ENCODE measurements around the gene MAPKAP1.

MAPKAP1 gene

GRCh38 chr9:125510980-125511379, 196.0 kb downstream of the MAPKAP1 start:
- in situ Hi-C loops (cut with MboI; ENCODE audit: low pct_unique_long_range_greater_than_20kb, low sequenced_read_pairs) = no loop called here
- DNase-seq = no peak

- no peak for DNase-seq
- in situ Hi-C loops (cut with MboI; ENCODE audit: low pct_unique_long_range_greater_than_20kb, low sequenced_read_pairs) = no loop called here
Measured at GRCh38 chr9:125509476-125509875, 197.5 kb downstream of the MAPKAP1 start.

GRCh38 chr9:125508249-125508648, 198.8 kb downstream of the MAPKAP1 start:
- DNase-seq = no peak
- in situ Hi-C loops (cut with MboI; ENCODE audit: low pct_unique_long_range_greater_than_20kb, low sequenced_read_pairs) = no loop called here

- DNase-seq = no peak
- in situ Hi-C loops (cut with MboI; ENCODE audit: low pct_unique_long_range_greater_than_20kb, low sequenced_read_pairs) = no loop called here
Measured at GRCh38 chr9:125507226-125507625, 199.8 kb downstream of the MAPKAP1 start.

- DNase-seq = no peak
- in situ Hi-C loops (cut with MboI; ENCODE audit: low pct_unique_long_range_greater_than_20kb, low sequenced_read_pairs) = no loop called here
Measured at GRCh38 chr9:125505988-125506438, 201.0 kb downstream of the MAPKAP1 start.

GRCh38 chr9:125504616-125505015, 202.4 kb downstream of the MAPKAP1 start:
- in situ Hi-C loops (cut with MboI; ENCODE audit: low pct_unique_long_range_greater_than_20kb, low sequenced_read_pairs) = no loop called here
- no peak for DNase-seq

- in situ Hi-C loops (cut with MboI; ENCODE audit: low pct_unique_long_range_greater_than_20kb, low sequenced_read_pairs) = no loop called here
- DNase-seq = no peak
Measured at GRCh38 chr9:125497906-125498305, 209.1 kb downstream of the MAPKAP1 start.

GRCh38 chr9:125497478-125497877, 209.5 kb downstream of the MAPKAP1 start:
- in situ Hi-C loops (cut with MboI; ENCODE audit: low pct_unique_long_range_greater_than_20kb, low sequenced_read_pairs) = no loop called here
- no peak for DNase-seq

GRCh38 chr9:125496313-125496834, 210.6 kb downstream of the MAPKAP1 start:
- in situ Hi-C loops (cut with MboI; ENCODE audit: low pct_unique_long_range_greater_than_20kb, low sequenced_read_pairs) = no loop called here
- no peak for DNase-seq

- in situ Hi-C loops (cut with MboI; ENCODE audit: low pct_unique_long_range_greater_than_20kb, low sequenced_read_pairs) = no loop called here
- no peak for DNase-seq
Measured at GRCh38 chr9:125495172-125496119, 211.6 kb downstream of the MAPKAP1 start.

- DNase-seq = no peak
- in situ Hi-C loops (cut with MboI; ENCODE audit: low pct_unique_long_range_greater_than_20kb, low sequenced_read_pairs) = no loop called here
Measured at GRCh38 chr9:125494653-125494915, 212.4 kb downstream of the MAPKAP1 start.

GRCh38 chr9:125493881-125494652, 212.9 kb downstream of the MAPKAP1 start:
- in situ Hi-C loops (cut with MboI; ENCODE audit: low pct_unique_long_range_greater_than_20kb, low sequenced_read_pairs) = no loop called here

GRCh38 chr9:125493384-125493783, 213.6 kb downstream of the MAPKAP1 start:
- no peak for DNase-seq
- in situ Hi-C loops (cut with MboI; ENCODE audit: low pct_unique_long_range_greater_than_20kb, low sequenced_read_pairs) = no loop called here

More at GRCh38 chr9:125493881-125494652, 212.9 kb downstream of the MAPKAP1 start:
- no peak for DNase-seq

GRCh38 chr9:125492719-125493118, 214.3 kb downstream of the MAPKAP1 start:
- no peak for DNase-seq
- in situ Hi-C loops (cut with MboI; ENCODE audit: low pct_unique_long_range_greater_than_20kb, low sequenced_read_pairs) = no loop called here

- in situ Hi-C loops (cut with MboI; ENCODE audit: low pct_unique_long_range_greater_than_20kb, low sequenced_read_pairs) = no loop called here
- DNase-seq = no peak
Measured at GRCh38 chr9:125487842-125488241, 219.2 kb downstream of the MAPKAP1 start.

GRCh38 chr9:125486576-125486975, 220.4 kb downstream of the MAPKAP1 start:
- in situ Hi-C loops (cut with MboI; ENCODE audit: low pct_unique_long_range_greater_than_20kb, low sequenced_read_pairs) = no loop called here
- DNase-seq = no peak

- in situ Hi-C loops (cut with MboI; ENCODE audit: low pct_unique_long_range_greater_than_20kb, low sequenced_read_pairs) = no loop called here
- DNase-seq = no peak
Measured at GRCh38 chr9:125486152-125486508, 220.9 kb downstream of the MAPKAP1 start.

- in situ Hi-C loops (cut with MboI; ENCODE audit: low pct_unique_long_range_greater_than_20kb, low sequenced_read_pairs) = no loop called here
- DNase-seq = no peak
Measured at GRCh38 chr9:125485471-125486151, 221.4 kb downstream of the MAPKAP1 start.

GRCh38 chr9:125484350-125485282, 222.4 kb downstream of the MAPKAP1 start:
- in situ Hi-C loops (cut with MboI; ENCODE audit: low pct_unique_long_range_greater_than_20kb, low sequenced_read_pairs) = no loop called here
- DNase-seq = no peak
